Muscle of leg (tissue), 11 donors: ENCODE measurements around the gene CTBP2. TPM values are rescaled to one million over a fixed set of nuclear protein-coding genes. Genes with fewer than 3 reads are reported as not detected.

Experiments
- DNase-seq: peaks from one replicate; pipeline ENCODE4 v3.0.0; 2013
- H3K27ac ChIP-seq: one replicate; pipeline ENCODE4 v1.5.1; 2013; ENCODE audit warnings: mild to moderate bottlenecking, low read length, control low read depth
- H3K27me3 ChIP-seq: one replicate; pipeline ENCODE4 v1.6.1; 2013; ENCODE audit warnings: low read length; ENCODE audit not compliant: control insufficient read depth, insufficient read depth
- H3K36me3 ChIP-seq: one replicate; pipeline ENCODE4 v1.6.1; 2013; ENCODE audit warnings: low read length; ENCODE audit not compliant: control insufficient read depth, insufficient read depth
- H3K4me1 ChIP-seq: one replicate; pipeline ENCODE4 v1.6.1; 2013; ENCODE audit warnings: low read length; ENCODE audit not compliant: control insufficient read depth, insufficient read depth
- H3K4me3 ChIP-seq: one replicate; pipeline ENCODE4 v1.5.1; 2013; ENCODE audit warnings: low read length, control low read depth
- H3K9me3 ChIP-seq: replicated peaks from 2 replicates; pipeline ENCODE4 v1.6.1; 2013; ENCODE audit warnings: low read depth, low read length; ENCODE audit not compliant: control insufficient read depth
- WGBS: methylation state at CpG from one replicate; pipeline ENCODE4 v1.1.5; 2013; ENCODE audit warnings: missing lambda C conversion rate; ENCODE audit not compliant: insufficient coverage; 5-methylcytosine and 5-hydroxymethylcytosine counted together
- polyA plus RNA-seq, 8 donors: library from polyadenylated mRNA; unstranded; fragments of 120-200 nt; gene quantifications; one replicate each; pipeline versions ENCODE4 v1.2.1 to v1.2.3, GENCODE V29; 2013; ENCODE audit warnings: inconsistent platforms in 1 of 8, low replicate concordance in 1 of 8; ENCODE audit not compliant: insufficient read length in 8 of 8, insufficient read depth in 1 of 8
- total RNA-seq: library from RNA; stranded (reverse); fragments of 120-200 nt; gene quantifications from one replicate; pipeline ENCODE4 v1.2.4, GENCODE V29; 2013

The CTBP2 gene
- total and polyA plus RNA-seq, 9 donors: 32.4 to 50.2 (median 41.0) TPM

DNA sequence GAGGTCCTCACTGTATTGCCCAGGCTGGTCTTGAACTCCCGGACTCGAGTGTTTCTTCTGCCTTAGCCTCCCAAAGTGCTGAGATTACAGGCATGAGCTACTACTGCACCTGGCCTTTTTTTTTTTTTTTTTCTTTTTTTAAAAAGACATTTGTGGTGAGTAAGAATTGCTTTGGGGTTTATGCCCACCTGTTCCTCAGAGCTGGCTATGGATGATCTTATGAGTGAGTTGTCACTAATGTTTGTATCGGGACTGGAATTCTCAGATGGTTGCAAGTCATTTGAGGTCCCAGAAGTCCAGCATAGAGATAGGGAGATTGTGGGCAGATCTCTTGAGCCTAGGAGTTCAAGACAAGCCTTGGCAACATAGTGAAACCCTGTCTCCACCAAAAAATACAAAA lies 183.2 kb downstream of the CTBP2 start:
- WGBS: no CpG with 5 or more reads among the region's 3 CpGs
- H3K36me3 ChIP-seq: peaks cover 17% of the 10 kb centered on the region

DNA sequence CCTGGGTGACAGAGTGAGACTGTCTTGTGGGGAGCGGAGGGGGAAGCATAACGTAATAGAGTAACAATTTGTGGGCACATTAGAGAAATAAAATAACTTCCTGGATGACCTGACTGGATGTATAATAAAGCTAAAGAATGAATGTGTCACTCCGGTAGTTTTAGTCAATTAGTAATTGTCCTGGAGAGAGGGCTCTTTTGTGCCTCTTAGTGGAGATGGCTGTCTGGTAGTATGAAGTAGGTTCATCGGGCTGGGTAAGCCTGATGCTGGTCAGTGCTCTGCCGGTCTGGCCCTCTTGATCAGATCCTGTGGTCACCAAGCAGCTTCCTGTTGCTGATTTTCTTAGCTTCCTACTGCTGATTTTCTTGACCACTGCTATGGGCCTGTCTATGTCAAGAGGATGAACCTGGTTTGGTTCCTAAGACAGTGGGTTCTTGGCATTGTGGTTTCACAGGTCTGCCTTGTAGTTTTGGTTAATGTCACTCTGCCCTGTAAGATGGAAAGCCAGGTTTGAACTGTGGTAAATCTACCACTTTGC lies 184.3 kb downstream of the CTBP2 start:
- H3K4me3 ChIP-seq: no peak overlapping the region
- H3K4me1 ChIP-seq: no peaks in the 10 kb centered on the region
- no peaks in the 10 kb centered on the region for H3K27me3 ChIP-seq
- no peak overlapping the region for H3K27ac ChIP-seq
- WGBS: 87% methylated on average over 4 of the region's 5 CpGs
- H3K36me3 ChIP-seq: peaks cover 14% of the 10 kb centered on the region
- no peak for DNase-seq
- no peaks in the 10 kb centered on the region for H3K9me3 ChIP-seq

More for the DNA sequence above, 183.2 kb downstream of the CTBP2 start:
- Histone ChIP-seq H3K27ac (no peak overlapping the region), H3K27me3 (no peaks in the 10 kb centered on the region), H3K9me3 (no peaks in the 10 kb centered on the region), H3K4me1 (no peaks in the 10 kb centered on the region), H3K4me3 (no peak overlapping the region)
- no peak for DNase-seq

DNA sequence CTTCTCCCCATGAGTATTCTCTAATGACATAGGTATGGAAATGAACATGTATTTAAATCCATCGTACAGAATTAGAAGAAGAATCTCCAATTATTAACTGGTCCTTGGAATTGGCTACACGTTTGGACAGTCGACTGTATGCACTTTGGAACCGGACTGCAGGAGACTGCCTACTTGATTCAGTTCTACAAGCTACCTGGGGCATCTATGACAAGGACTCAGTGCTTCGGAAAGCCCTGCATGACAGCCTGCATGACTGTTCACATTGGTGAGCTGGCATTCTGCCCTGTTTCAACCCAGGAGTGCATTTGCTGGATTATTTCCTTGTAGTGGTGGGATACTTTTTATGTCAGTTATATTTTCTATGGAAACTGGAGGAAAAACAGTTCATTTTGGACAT lies 186.2 kb downstream of the CTBP2 start:
- WGBS: 66% methylated on average over 4 of the region's 5 CpGs
- no peaks in the 10 kb centered on the region for H3K27me3 ChIP-seq
- DNase-seq: no peak
- H3K27ac ChIP-seq: no peak overlapping the region
- peaks cover 19% of the 10 kb centered on the region for H3K36me3 ChIP-seq
- no peak overlapping the region for H3K4me3 ChIP-seq
- H3K9me3 ChIP-seq: no peaks in the 10 kb centered on the region
- no peaks in the 10 kb centered on the region for H3K4me1 ChIP-seq

DNA sequence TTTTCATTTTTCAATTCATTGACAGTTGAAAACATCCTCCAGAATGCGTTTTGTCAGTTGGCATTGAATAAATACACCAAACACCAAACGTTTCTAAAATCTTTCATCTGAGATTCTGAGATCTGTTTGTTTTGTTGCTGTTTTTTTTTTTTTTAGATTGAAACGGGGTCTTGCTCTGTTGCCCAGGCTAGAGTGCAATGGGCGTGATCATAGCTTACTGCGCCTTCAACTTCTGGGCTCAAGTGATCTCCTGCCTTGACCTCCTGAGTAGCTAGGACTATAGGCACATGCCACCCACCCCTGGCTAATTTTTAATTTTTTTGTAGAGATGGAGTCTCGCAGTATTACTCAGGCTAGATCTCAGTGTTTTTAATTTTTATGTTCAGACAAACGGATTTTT lies 187.7 kb downstream of the CTBP2 start:
- no CpG with 5 or more reads among the region's 7 CpGs for WGBS
- no peaks in the 10 kb centered on the region for H3K4me1 ChIP-seq
- H3K36me3 ChIP-seq: peaks cover 23% of the 10 kb centered on the region

DNA sequence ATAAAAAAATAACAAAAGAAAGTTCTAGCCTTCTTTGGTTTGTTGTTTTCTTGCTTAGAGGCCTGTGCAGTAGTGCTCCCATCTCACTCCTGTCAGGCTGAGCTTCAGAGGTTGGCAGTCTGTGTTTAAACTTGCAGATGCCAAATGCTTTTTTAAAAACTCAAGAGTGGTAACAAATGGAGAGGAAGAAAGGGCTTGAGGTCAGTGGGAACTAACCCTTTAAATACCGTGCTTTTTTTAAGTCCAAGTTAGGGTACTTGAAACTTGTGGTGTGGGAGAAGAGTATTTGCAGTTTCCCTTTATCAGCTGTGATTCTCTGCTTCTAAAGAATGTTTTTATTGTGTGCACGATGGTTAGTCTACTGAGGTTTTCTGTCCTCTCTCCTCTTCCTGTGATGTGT lies 189.1 kb downstream of the CTBP2 start:
- no CpG with 5 or more reads among the region's 2 CpGs for WGBS
- Histone ChIP-seq H3K27ac (no peak overlapping the region), H3K4me3 (no peak overlapping the region), H3K9me3 (no peaks in the 10 kb centered on the region), H3K4me1 (no peaks in the 10 kb centered on the region), H3K36me3 (peaks cover 32% of the 10 kb centered on the region), H3K27me3 (no peaks in the 10 kb centered on the region)
- DNase-seq: no peak

More for the DNA sequence above, 187.7 kb downstream of the CTBP2 start:
- no peaks in the 10 kb centered on the region for H3K9me3 ChIP-seq
- H3K27ac ChIP-seq: no peak overlapping the region
- no peak overlapping the region for H3K4me3 ChIP-seq
- H3K27me3 ChIP-seq: no peaks in the 10 kb centered on the region
- DNase-seq: no peak

DNA sequence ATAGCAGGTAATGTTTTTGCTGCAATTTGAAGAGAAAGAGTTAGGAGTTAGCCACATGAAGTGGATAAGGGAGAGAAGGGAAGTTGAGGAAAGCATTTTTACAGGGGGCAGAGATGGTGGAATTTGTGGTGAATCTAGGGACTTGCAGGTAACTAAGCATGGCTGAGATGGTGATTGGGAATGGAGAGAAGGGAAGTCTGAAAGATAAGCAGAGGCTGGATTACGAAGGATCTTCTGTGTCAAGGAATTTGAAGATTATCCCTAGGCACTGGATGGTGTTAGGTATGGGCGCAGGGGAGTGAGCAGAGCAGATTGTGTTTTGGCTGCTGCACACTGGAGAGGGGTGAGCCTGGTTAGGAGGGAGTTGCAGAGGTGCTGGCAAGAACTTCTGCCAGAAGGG lies 193.1 kb downstream of the CTBP2 start:
- Histone ChIP-seq H3K27me3 (no peaks in the 10 kb centered on the region), H3K4me3 (no peak overlapping the region), H3K27ac (no peak overlapping the region), H3K9me3 (no peaks in the 10 kb centered on the region), H3K4me1 (no peaks in the 10 kb centered on the region), H3K36me3 (peaks cover 26% of the 10 kb centered on the region)
- 93% methylated on average over 2 of the region's 2 CpGs for WGBS
- no peak for DNase-seq

DNA sequence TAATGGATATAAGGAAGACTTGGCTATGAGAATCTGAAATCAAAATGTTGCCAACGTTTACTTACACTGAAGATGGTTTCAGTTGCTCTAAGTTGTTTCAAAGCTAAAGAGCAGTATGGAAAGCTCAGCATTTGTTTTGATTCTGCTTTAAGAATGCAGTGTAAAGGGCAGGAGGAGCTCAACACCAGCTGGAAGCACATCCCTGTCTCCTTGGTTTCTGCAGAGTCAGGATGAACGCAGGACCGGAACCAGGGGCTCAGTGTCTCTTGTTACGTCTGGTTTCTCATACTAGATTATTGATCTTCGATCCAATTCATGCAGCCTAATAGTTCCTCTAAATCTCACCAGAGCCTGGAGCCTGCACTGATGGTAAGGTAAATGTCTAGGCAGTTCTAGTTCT lies 194.4 kb downstream of the CTBP2 start:
- no peak overlapping the region for H3K27ac ChIP-seq
- H3K4me1 ChIP-seq: no peaks in the 10 kb centered on the region
- H3K36me3 ChIP-seq: peaks cover 22% of the 10 kb centered on the region
- WGBS: 67% methylated on average over 1 of the region's 5 CpGs
- H3K27me3 ChIP-seq: no peaks in the 10 kb centered on the region
- no peak overlapping the region for H3K4me3 ChIP-seq
- H3K9me3 ChIP-seq: no peaks in the 10 kb centered on the region
- no peak for DNase-seq

DNA sequence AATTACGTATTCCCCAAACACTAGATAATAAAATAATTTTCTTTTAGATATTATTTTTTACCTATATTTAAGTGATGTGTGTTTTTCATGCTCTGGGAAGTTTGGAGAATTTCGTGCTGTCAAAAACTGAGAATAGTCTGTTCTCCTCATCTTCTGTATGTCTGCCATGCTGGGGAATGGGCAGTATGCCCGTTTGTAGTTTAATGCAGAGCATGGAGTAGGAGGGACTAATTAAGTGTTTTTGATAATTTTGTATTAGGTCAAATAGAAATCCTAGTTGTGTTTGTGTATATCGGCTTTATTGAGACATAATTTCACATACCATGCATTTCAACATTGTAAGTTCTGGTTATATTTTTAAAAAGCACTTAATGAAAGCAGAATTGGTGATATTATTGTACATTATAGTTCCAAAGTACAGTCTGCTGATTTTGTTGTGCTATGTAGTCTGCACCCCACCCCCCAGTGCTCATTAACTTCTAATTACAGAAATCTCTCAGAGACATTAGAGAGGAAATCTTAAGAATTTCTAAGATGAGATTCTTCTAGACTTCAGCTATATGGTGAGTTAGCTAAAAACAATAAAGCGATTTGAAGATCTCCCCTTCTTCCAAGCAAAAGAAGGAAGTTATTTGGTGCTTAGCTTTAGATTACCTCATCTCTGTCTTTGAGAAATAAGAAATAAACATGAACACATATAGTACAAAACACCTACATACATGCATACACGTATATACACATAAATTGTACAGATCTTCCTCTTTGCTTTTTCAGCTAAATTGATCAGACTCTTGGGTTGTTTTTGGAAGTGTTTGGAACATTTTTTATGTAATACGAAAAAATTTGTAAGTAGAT lies 196.3 kb downstream of the CTBP2 start:
- DNase-seq: no peak
- no peak overlapping the region for H3K4me3 ChIP-seq
- H3K9me3 ChIP-seq: no peaks in the 10 kb centered on the region
- no CpG with 5 or more reads among the region's 7 CpGs for WGBS
- no peak overlapping the region for H3K27ac ChIP-seq
- peaks cover 16% of the 10 kb centered on the region for H3K36me3 ChIP-seq
- H3K27me3 ChIP-seq: no peaks in the 10 kb centered on the region
- no peaks in the 10 kb centered on the region for H3K4me1 ChIP-seq

DNA sequence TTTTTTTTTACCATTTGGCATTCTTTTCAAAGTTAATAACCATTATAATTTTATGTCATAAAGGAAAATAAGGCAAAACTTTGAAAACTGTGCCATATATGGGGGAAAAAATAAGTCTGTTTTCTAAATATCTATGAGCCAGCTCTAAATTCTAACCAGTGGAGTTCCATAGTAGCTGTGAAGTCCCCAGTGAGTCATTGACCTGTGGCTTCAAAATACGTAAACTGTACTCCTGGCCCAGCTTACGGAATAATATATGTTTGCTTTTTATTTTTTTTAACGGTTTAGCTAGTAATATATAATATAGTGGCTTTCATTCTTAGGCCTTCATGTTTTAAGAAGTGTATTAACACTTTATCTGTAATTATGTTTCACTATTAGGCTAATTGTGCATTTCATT lies 197.9 kb downstream of the CTBP2 start:
- Histone ChIP-seq H3K4me3 (no peak overlapping the region), H3K9me3 (no peaks in the 10 kb centered on the region), H3K27me3 (no peaks in the 10 kb centered on the region), H3K27ac (no peak overlapping the region), H3K4me1 (no peaks in the 10 kb centered on the region), H3K36me3 (peaks cover 11% of the 10 kb centered on the region)
- WGBS: no CpG with 5 or more reads among the region's 3 CpGs
- no peak for DNase-seq

DNA sequence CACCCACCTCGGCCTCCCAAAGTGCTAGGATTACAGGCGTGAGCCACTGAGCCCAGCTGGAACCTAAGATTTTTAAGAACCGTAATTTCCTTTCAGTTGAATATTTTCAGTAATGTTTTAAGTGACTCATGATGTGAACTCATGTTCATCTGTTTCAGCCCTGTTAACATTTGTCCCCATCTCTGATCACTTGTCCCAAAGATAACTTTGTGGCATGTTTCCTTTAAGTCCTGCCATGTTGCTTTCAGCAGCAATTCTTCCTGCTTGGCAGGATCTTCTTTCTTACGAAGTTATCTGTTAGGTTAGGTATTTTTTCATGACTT lies 199.2 kb downstream of the CTBP2 start:
- H3K9me3 ChIP-seq: no peaks in the 10 kb centered on the region
- whole genome bisulfite sequencing: no CpG with 5 or more reads among the region's 4 CpGs
- no peak overlapping the region for H3K4me3 ChIP-seq
- no peak for DNase-seq
- H3K27me3 ChIP-seq: no peaks in the 10 kb centered on the region
- no peaks in the 10 kb centered on the region for H3K4me1 ChIP-seq
- peaks cover under 1% of the 10 kb centered on the region for H3K36me3 ChIP-seq
- no peak overlapping the region for H3K27ac ChIP-seq
